GM12878 (cell line): Measurements from ENCODE around the gene RARA.

ENCODE experiments used
- ETV6 ChIP-seq, 2 experiments: fragments of 450-650 bp in 1 of 2; IDR thresholded peaks in 1 of 2; conservative IDR thresholded peaks in 1 of 2; 2 replicates each; pipeline ENCODE4 v1.6.1; 2014; ENCODE audit warnings: antibody characterized with exemption in 1 of 2, borderline replicate concordance in 1 of 2, low read depth in 1 of 2, mild to moderate bottlenecking in 1 of 2, moderate library complexity in 1 of 2
- IKZF2 ChIP-seq, 2 experiments: fragments of 450-650 bp; IDR thresholded peaks; 2 replicates each; pipeline ENCODE4 v1.6.1; 2017; ENCODE audit warnings: mild to moderate bottlenecking in 2 of 2, moderate library complexity in 2 of 2
- MXI1 ChIP-seq: fragments of 150-350 bp; IDR thresholded peaks from 2 replicates; pipeline ENCODE4 v1.6.1; 2011; ENCODE audit warnings: low read depth, mild to moderate bottlenecking, inconsistent platforms, low read length, improper control_type of control experiment
- MYC ChIP-seq: IDR thresholded peaks from 2 replicates; pipeline ENCODE4 v1.6.1; 2011; ENCODE audit warnings: mild to moderate bottlenecking, low read length, moderate library complexity, inconsistent platforms; ENCODE audit not compliant: insufficient read depth, insufficient replicate concordance, insufficient read length, severe bottlenecking
- NR2C2 ChIP-seq: IDR thresholded peaks from 2 replicates; pipeline ENCODE4 v1.6.1; 2011; ENCODE audit warnings: borderline replicate concordance, low read depth; ENCODE audit not compliant: control insufficient read depth, insufficient read length
- POLR2AphosphoS5 ChIP-seq: IDR thresholded peaks from 2 replicates; pipeline ENCODE4 v1.6.1; 2011; ENCODE audit warnings: mild to moderate bottlenecking, low read length, inconsistent platforms
- ZBED1 ChIP-seq: IDR thresholded peaks from 2 replicates; pipeline ENCODE4 v1.6.1; 2016; ENCODE audit warnings: borderline replicate concordance
- TF ChIP-seq, protein P1 (sequence below), 3 experiments: IDR thresholded peaks in 2 of 3; conservative IDR thresholded peaks in 1 of 3; 2 replicates each; pipeline ENCODE4 v1.5.1; 2011; ENCODE audit warnings: low read depth in 3 of 3, low read length in 3 of 3, mild to moderate bottlenecking in 3 of 3, control low read depth in 2 of 3, moderate library complexity in 2 of 3, inconsistent platforms in 1 of 3, mixed read lengths in 1 of 3; ENCODE audit not compliant: control insufficient read depth in 2 of 3, insufficient read depth in 1 of 3; ENCODE audit errors: extremely low read depth in 1 of 3
- TF ChIP-seq, protein P2 (sequence below): IDR thresholded peaks from 2 replicates; pipeline ENCODE4 v1.6.1; 2012; ENCODE audit warnings: low read depth, low read length, improper control_type of control experiment
- TF ChIP-seq, protein P3 (sequence below): IDR thresholded peaks from 2 replicates; pipeline ENCODE4 v1.6.1; 2012; ENCODE audit warnings: mild to moderate bottlenecking, low read depth, low read length

DNA sequence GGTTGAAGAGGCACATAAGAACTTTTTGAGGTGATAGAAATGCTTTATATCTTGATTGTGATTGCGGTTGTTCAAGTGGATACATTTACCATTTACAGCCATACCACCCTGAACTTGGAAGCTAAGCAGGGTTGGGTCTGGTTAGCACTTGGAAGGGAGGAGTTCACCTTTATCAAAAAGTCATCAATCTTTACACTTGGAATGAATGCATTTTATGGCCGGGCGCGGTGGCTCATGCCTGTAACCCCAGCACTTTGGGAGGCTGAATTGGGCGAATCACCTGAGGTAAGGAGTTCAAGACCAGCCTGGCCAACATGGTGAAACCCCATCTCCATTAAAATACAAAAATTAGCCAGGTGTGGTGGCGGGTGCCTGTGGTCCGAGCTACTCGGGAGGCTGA lies 65.0 kb downstream of the RARA start:
- TF ChIP-seq, protein P1, sequence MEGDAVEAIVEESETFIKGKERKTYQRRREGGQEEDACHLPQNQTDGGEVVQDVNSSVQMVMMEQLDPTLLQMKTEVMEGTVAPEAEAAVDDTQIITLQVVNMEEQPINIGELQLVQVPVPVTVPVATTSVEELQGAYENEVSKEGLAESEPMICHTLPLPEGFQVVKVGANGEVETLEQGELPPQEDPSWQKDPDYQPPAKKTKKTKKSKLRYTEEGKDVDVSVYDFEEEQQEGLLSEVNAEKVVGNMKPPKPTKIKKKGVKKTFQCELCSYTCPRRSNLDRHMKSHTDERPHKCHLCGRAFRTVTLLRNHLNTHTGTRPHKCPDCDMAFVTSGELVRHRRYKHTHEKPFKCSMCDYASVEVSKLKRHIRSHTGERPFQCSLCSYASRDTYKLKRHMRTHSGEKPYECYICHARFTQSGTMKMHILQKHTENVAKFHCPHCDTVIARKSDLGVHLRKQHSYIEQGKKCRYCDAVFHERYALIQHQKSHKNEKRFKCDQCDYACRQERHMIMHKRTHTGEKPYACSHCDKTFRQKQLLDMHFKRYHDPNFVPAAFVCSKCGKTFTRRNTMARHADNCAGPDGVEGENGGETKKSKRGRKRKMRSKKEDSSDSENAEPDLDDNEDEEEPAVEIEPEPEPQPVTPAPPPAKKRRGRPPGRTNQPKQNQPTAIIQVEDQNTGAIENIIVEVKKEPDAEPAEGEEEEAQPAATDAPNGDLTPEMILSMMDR (IDR thresholded peaks at IDR 0.05 in 2 of 3, conservative IDR thresholded peaks at IDR 0.05 in 1 of 3; ENCODE audit: control insufficient read depth in 2 of 3, extremely low read depth in 1 of 3, insufficient read depth in 1 of 3, low read depth in 3 of 3, low read length in 3 of 3): no peak
- TF ChIP-seq, protein P2, sequence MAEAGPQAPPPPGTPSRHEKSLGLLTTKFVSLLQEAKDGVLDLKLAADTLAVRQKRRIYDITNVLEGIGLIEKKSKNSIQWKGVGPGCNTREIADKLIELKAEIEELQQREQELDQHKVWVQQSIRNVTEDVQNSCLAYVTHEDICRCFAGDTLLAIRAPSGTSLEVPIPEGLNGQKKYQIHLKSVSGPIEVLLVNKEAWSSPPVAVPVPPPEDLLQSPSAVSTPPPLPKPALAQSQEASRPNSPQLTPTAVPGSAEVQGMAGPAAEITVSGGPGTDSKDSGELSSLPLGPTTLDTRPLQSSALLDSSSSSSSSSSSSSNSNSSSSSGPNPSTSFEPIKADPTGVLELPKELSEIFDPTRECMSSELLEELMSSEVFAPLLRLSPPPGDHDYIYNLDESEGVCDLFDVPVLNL: no peak
- no peak for TF ChIP-seq NR2C2
- TF ChIP-seq, protein P3, sequence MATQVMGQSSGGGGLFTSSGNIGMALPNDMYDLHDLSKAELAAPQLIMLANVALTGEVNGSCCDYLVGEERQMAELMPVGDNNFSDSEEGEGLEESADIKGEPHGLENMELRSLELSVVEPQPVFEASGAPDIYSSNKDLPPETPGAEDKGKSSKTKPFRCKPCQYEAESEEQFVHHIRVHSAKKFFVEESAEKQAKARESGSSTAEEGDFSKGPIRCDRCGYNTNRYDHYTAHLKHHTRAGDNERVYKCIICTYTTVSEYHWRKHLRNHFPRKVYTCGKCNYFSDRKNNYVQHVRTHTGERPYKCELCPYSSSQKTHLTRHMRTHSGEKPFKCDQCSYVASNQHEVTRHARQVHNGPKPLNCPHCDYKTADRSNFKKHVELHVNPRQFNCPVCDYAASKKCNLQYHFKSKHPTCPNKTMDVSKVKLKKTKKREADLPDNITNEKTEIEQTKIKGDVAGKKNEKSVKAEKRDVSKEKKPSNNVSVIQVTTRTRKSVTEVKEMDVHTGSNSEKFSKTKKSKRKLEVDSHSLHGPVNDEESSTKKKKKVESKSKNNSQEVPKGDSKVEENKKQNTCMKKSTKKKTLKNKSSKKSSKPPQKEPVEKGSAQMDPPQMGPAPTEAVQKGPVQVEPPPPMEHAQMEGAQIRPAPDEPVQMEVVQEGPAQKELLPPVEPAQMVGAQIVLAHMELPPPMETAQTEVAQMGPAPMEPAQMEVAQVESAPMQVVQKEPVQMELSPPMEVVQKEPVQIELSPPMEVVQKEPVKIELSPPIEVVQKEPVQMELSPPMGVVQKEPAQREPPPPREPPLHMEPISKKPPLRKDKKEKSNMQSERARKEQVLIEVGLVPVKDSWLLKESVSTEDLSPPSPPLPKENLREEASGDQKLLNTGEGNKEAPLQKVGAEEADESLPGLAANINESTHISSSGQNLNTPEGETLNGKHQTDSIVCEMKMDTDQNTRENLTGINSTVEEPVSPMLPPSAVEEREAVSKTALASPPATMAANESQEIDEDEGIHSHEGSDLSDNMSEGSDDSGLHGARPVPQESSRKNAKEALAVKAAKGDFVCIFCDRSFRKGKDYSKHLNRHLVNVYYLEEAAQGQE: no peak
- TF ChIP-seq MXI1: no peak
- TF ChIP-seq POLR2AphosphoS5: no peak
- TF ChIP-seq ZBED1: no peak
- no peak for TF ChIP-seq ETV6 (conservative IDR thresholded peaks at IDR 0.05 in 1 of 2, IDR thresholded peaks at IDR 0.05 in 1 of 2; ENCODE audit: borderline replicate concordance in 1 of 2, low read depth in 1 of 2)
- no peak for TF ChIP-seq MYC
- no peak for TF ChIP-seq IKZF2 (IDR thresholded peaks at IDR 0.05)
